Measurements from ENCODE around the gene TMEM130.
A peak's percentile ranks its signal among the peaks of the same experiment; 100 is the strongest.

The TMEM130 gene

GRCh38 chr7:98834949-98835348 is 34.9 kb downstream of the TMEM130 start:
- TF ChIP-seq CTCF (IDR thresholded peaks at IDR 0.05; ENCODE audit: low read depth, low read length), result no peak
- no peak for DNase-seq (ENCODE audit: extremely low read depth, low read depth)

GRCh38 chr7:98833022-98833421 is 36.8 kb downstream of the TMEM130 start:
- DNase-seq (ENCODE audit: extremely low read depth, low read depth), result no peak
- TF ChIP-seq CTCF (IDR thresholded peaks at IDR 0.05; ENCODE audit: low read depth, low read length), result no peak

- DNase-seq (ENCODE audit: extremely low read depth, low read depth), result no peak
- peak; percentile 47 for TF ChIP-seq CTCF (IDR thresholded peaks at IDR 0.05; ENCODE audit: low read depth, low read length)
These were observed 38.1 kb downstream of the TMEM130 start for GRCh38 chr7:98831641-98832221.

GRCh38 chr7:98830972-98831548 is 38.8 kb downstream of the TMEM130 start:
- DNase-seq (ENCODE audit: extremely low read depth, low read depth), result no peak
- TF ChIP-seq CTCF (IDR thresholded peaks at IDR 0.05; ENCODE audit: low read depth, low read length), result no peak

- no peak for DNase-seq (ENCODE audit: extremely low read depth, low read depth)
- no peak for TF ChIP-seq CTCF (IDR thresholded peaks at IDR 0.05; ENCODE audit: low read depth, low read length)
These were observed 41.4 kb downstream of the TMEM130 start for GRCh38 chr7:98828368-98828767.

GRCh38 chr7:98827258-98827657 is 42.6 kb downstream of the TMEM130 start:
- TF ChIP-seq CTCF (IDR thresholded peaks at IDR 0.05; ENCODE audit: low read depth, low read length), result no peak
- DNase-seq (ENCODE audit: extremely low read depth, low read depth), result no peak

- TF ChIP-seq CTCF (IDR thresholded peaks at IDR 0.05; ENCODE audit: low read depth, low read length), result peak; percentile 4
- DNase-seq (ENCODE audit: extremely low read depth, low read depth), result no peak
These were observed 43.0 kb downstream of the TMEM130 start for GRCh38 chr7:98826811-98827231.

All from AG09319 (cell line).